Stimulated activated CD4-positive, alpha-beta T cell treated with anti-CD3 and anti-CD28 coated beads, Interleukin-2, amount 100 ng/mL, for 48 hours (primary cell): ENCODE results near the gene DPYD.

Experiments used
- DNase-seq, 2 donors: peaks; one replicate each; pipeline ENCODE4 v3.0.0-alpha.2; 2020

The DPYD gene

GRCh38 chr1:97837161-97837560 is 83.7 kb downstream of the DPYD start:
- DNase-seq: no peak

GRCh38 chr1:97834899-97835298 is 85.9 kb downstream of the DPYD start:
- no peak for DNase-seq

- DNase-seq: no peak
Measured at GRCh38 chr1:97833881-97834280, 87.0 kb downstream of the DPYD start.

- no peak for DNase-seq
Measured at GRCh38 chr1:97832481-97832880, 88.4 kb downstream of the DPYD start.

GRCh38 chr1:97827887-97828286 is 92.9 kb downstream of the DPYD start:
- DNase-seq: no peak

GRCh38 chr1:97826820-97827219 is 94.0 kb downstream of the DPYD start:
- no peak for DNase-seq

GRCh38 chr1:97824624-97825023 is 96.2 kb downstream of the DPYD start:
- DNase-seq: no peak

GRCh38 chr1:97824200-97824599 is 96.6 kb downstream of the DPYD start:
- no peak for DNase-seq

GRCh38 chr1:97820470-97821188 is 100.2 kb downstream of the DPYD start:
- no peak for DNase-seq

GRCh38 chr1:97816927-97817326 is 103.9 kb downstream of the DPYD start:
- DNase-seq: no peak

- DNase-seq: no peak
Measured at GRCh38 chr1:97814804-97815203, 106.0 kb downstream of the DPYD start.

- no peak for DNase-seq
Measured at GRCh38 chr1:97814121-97814520, 106.7 kb downstream of the DPYD start.

GRCh38 chr1:97812076-97812475 is 108.8 kb downstream of the DPYD start:
- DNase-seq: no peak

- DNase-seq: no peak
Measured at GRCh38 chr1:97806996-97807520, 113.8 kb downstream of the DPYD start.

- no peak for DNase-seq
Measured at GRCh38 chr1:97806326-97806725, 114.5 kb downstream of the DPYD start.

GRCh38 chr1:97805093-97805492 is 115.7 kb downstream of the DPYD start:
- DNase-seq: no peak

GRCh38 chr1:97803026-97803425 is 117.8 kb downstream of the DPYD start:
- no peak for DNase-seq

GRCh38 chr1:97802011-97802410 is 118.8 kb downstream of the DPYD start:
- DNase-seq: no peak

- no peak for DNase-seq
Measured at GRCh38 chr1:97797403-97798183, 123.2 kb downstream of the DPYD start.

GRCh38 chr1:97796711-97797110 is 124.1 kb downstream of the DPYD start:
- DNase-seq: no peak

GRCh38 chr1:97792655-97793054 is 128.2 kb downstream of the DPYD start:
- DNase-seq: no peak

GRCh38 chr1:97791251-97791650 is 129.6 kb downstream of the DPYD start:
- no peak for DNase-seq

GRCh38 chr1:97787231-97787630 is 133.6 kb downstream of the DPYD start:
- DNase-seq: no peak

GRCh38 chr1:97784661-97785060 is 136.2 kb downstream of the DPYD start:
- DNase-seq: no peak
